Gastrocnemius medialis (tissue), 4 donors: ENCODE results near the gene ZBTB20.

Experiments used
- POLR2A ChIP-seq, 2 donors: fragments of 450-650 bp; IDR thresholded peaks; one replicate each; pipeline ENCODE4 v1.6.1; 2017; ENCODE audit warnings: antibody characterized with exemption in 2 of 2, mild to moderate bottlenecking in 2 of 2, moderate library complexity in 2 of 2
- TF ChIP-seq, protein P1 (sequence below), 5 experiments: fragments of 450-650 bp in 3 of 5; fragments of 200-600 bp in 2 of 5; sonication (generic) in 2 of 5; IDR thresholded peaks in 4 of 5; conservative IDR thresholded peaks in 1 of 5; 1 replicate in 4 of 5; 2 replicates in 1 of 5; pipeline ENCODE4 v1.5.1; 2016 to 2019; ENCODE audit warnings: antibody characterized with exemption in 5 of 5, mild to moderate bottlenecking in 3 of 5, moderate library complexity in 3 of 5

DNA sequence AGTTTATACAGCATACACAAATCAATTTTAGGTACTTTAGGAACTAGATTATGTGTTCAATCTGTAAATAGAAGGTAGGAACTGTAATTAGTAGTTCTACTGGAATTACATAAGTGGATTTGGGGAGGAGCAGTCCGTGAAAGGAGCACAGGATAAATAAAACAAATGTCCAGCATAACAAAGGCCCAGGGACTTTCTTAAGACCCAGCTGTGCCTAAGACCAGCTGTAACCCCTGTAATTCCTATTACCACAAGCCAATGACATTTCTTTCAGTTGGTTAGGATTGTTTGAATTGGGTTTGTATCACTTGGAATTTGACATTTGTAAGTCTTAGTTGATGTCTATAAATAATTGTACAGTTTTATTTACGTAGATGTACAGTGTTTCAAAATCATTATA, 4.8 kb upstream of the ZBTB20 start:
- TF ChIP-seq POLR2A (IDR thresholded peaks at IDR 0.05): no peak
- TF ChIP-seq, protein P1, sequence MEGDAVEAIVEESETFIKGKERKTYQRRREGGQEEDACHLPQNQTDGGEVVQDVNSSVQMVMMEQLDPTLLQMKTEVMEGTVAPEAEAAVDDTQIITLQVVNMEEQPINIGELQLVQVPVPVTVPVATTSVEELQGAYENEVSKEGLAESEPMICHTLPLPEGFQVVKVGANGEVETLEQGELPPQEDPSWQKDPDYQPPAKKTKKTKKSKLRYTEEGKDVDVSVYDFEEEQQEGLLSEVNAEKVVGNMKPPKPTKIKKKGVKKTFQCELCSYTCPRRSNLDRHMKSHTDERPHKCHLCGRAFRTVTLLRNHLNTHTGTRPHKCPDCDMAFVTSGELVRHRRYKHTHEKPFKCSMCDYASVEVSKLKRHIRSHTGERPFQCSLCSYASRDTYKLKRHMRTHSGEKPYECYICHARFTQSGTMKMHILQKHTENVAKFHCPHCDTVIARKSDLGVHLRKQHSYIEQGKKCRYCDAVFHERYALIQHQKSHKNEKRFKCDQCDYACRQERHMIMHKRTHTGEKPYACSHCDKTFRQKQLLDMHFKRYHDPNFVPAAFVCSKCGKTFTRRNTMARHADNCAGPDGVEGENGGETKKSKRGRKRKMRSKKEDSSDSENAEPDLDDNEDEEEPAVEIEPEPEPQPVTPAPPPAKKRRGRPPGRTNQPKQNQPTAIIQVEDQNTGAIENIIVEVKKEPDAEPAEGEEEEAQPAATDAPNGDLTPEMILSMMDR (IDR thresholded peaks at IDR 0.05 in 4 of 5, conservative IDR thresholded peaks at IDR 0.05 in 1 of 5): no peak
